Measurements from ENCODE around the gene TPX2.

Gene TPX2

GRCh38 chr20:31738729-31739549 lies at the start of gene TPX2:
TSS of gene TPX2 (plus strand) at chr20:31739290. CDS start at chr20:31757477, 18,187 bp downstream.
- DNase-seq: peak; percentile 99

- DNase-seq: no peak
These were observed 48.9 kb upstream of the TPX2 start for GRCh38 chr20:31690124-31690666.

GRCh38 chr20:31691646-31692275 lies 47.3 kb upstream of the TPX2 start:
- DNase-seq: peak; percentile 58

GRCh38 chr20:31693402-31693801 lies 45.7 kb upstream of the TPX2 start:
- no peak for DNase-seq

GRCh38 chr20:31693987-31694661 lies 45.0 kb upstream of the TPX2 start:
- DNase-seq: peak; percentile 63

GRCh38 chr20:31694842-31695593 lies 44.1 kb upstream of the TPX2 start:
- no peak for DNase-seq

- no peak for DNase-seq
These were observed 43.0 kb upstream of the TPX2 start for GRCh38 chr20:31695849-31696804.

GRCh38 chr20:31698243-31698802 lies 40.8 kb upstream of the TPX2 start:
- DNase-seq: no peak

- no peak for DNase-seq
These were observed 40.0 kb upstream of the TPX2 start for GRCh38 chr20:31698803-31699718.

- no peak for DNase-seq
These were observed 39.0 kb upstream of the TPX2 start for GRCh38 chr20:31699801-31700728.

GRCh38 chr20:31700747-31701146 lies 38.3 kb upstream of the TPX2 start:
- DNase-seq: no peak

- DNase-seq: no peak
These were observed 37.5 kb upstream of the TPX2 start for GRCh38 chr20:31701591-31701990.

- no peak for DNase-seq
These were observed 34.6 kb upstream of the TPX2 start for GRCh38 chr20:31704225-31705119.

- DNase-seq: no peak
These were observed 33.9 kb upstream of the TPX2 start for GRCh38 chr20:31705191-31705590.

GRCh38 chr20:31705598-31706597 lies 33.2 kb upstream of the TPX2 start:
- DNase-seq: no peak

GRCh38 chr20:31706607-31707257 lies 32.4 kb upstream of the TPX2 start:
- peak; percentile 94 for DNase-seq

Data from hematopoietic multipotent progenitor cell treated with erythropoietin and hydrocortisone succinate and interleukin-3 and kit ligand, for 6 days (in vitro differentiated cells).